Uterus (tissue), 2 donors: ENCODE results near the gene KCNIP3.

Experiments used
- POLR2A ChIP-seq, 2 donors: fragments of 450-650 bp; IDR thresholded peaks; one replicate each; pipeline ENCODE4 v1.6.1; 2016; ENCODE audit warnings: antibody characterized with exemption in 2 of 2, mild to moderate bottlenecking in 1 of 2, moderate library complexity in 1 of 2
- TF ChIP-seq, protein P1 (sequence below), 4 experiments: fragments of 200-600 bp in 2 of 4; fragments of 450-650 bp in 2 of 4; sonication (generic) in 2 of 4; IDR thresholded peaks; one replicate each; pipeline ENCODE4 v1.5.1; 2016 to 2019; ENCODE audit warnings: antibody characterized with exemption in 4 of 4, mild to moderate bottlenecking in 2 of 4, moderate library complexity in 1 of 4

DNA sequence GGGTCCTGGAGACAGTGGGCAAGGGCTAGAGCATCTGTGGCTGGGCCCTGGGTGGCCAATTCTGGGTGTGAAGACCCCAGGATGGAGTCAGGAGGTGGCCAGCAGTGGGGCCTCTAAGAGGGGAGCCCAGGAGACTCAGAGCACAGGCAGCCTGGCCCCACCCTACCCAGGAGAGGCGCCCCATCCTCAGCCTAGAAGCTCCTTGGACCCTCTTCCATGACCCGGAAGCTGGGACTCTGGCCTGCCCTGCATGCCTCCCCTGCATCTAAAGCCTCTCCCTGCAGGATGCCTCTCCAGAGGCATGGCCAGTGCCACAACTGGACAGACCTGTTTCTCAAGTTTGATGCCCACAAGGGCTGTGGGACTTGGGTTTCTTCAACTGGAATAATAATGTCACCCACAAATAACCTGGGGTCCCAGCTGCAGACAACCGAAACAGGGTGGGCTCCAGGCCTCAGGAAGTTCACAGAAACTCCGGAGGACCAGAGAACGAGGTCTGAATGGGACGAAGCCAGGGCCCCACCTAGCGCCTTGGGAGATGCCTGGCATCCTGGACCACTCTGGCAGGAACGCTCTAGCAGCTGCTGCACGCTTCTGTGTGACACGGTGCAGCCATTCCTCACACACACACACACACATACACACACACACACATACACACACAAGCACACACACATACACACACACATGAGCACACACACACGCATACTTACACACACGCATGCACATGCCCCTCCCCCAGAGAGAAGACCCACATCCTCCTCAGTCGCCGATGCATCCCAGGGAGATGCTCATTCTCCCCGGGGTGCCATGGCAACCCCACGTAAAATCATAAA, 16.4 kb downstream of the KCNIP3 start:
- TF ChIP-seq, protein P1, sequence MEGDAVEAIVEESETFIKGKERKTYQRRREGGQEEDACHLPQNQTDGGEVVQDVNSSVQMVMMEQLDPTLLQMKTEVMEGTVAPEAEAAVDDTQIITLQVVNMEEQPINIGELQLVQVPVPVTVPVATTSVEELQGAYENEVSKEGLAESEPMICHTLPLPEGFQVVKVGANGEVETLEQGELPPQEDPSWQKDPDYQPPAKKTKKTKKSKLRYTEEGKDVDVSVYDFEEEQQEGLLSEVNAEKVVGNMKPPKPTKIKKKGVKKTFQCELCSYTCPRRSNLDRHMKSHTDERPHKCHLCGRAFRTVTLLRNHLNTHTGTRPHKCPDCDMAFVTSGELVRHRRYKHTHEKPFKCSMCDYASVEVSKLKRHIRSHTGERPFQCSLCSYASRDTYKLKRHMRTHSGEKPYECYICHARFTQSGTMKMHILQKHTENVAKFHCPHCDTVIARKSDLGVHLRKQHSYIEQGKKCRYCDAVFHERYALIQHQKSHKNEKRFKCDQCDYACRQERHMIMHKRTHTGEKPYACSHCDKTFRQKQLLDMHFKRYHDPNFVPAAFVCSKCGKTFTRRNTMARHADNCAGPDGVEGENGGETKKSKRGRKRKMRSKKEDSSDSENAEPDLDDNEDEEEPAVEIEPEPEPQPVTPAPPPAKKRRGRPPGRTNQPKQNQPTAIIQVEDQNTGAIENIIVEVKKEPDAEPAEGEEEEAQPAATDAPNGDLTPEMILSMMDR (IDR thresholded peaks at IDR 0.05), result no peak
- TF ChIP-seq POLR2A (IDR thresholded peaks at IDR 0.05), result no peak
